ENCODE data around the gene MAD1L1. TPM values are rescaled to one million over a fixed set of nuclear protein-coding genes. Genes with fewer than 3 reads are reported as not detected.
A peak's percentile ranks its signal among the peaks of the same experiment; 100 is the strongest.

Gene MAD1L1
- total and polyA plus RNA-seq, 2 of the 8 experiments (the other 6 are each of a cell fraction or from before 2014, with no cell fraction given), result 40.4 to 44.6 TPM

GRCh38 chr7:2010101-2010500 lies 222.6 kb downstream of the MAD1L1 start:
- no peak overlapping the region for H3K4me2 ChIP-seq (ENCODE audit: insufficient read depth in 1 of 2, low read depth in 2 of 2, low read length in 2 of 2)
- no peak overlapping the region for H2BK20ac ChIP-seq (ENCODE audit: low read length)
- H3K23ac ChIP-seq (ENCODE audit: insufficient read length), result no peak overlapping the region
- H2AFZ ChIP-seq (ENCODE audit: low read length), result no peak overlapping the region
- H3K56ac ChIP-seq (replicated peaks; ENCODE audit: insufficient read length, low read depth, low read length), result no peak overlapping the region
- no peak for DNase-seq (ENCODE audit: low read depth in 1 of 2, low spot score in 2 of 2)
- H3K4me1 ChIP-seq (replicated peaks in 1 of 4; ENCODE audit: control insufficient read depth in 3 of 4, insufficient read depth in 4 of 4, low read length in 3 of 4), result no peaks in the 10 kb centered on the region; a peak in 2 of 7 replicates
- H4K20me1 ChIP-seq (replicated peaks in 1 of 2; ENCODE audit: control insufficient read depth in 1 of 2, insufficient read depth in 2 of 2, low read length in 2 of 2), result peaks cover 0 to 2% of the 10 kb centered on the region in 2 experiments
- no peak overlapping the region; the same call in 1 of the 2 replicates for H2BK5ac ChIP-seq (ENCODE audit: low read depth, low read length)
- H3K18ac ChIP-seq (ENCODE audit: extremely low read depth, low read length), result no peak overlapping the region
- no peak overlapping the region for H3K4me3 ChIP-seq (ENCODE audit: extremely low read depth in 1 of 4, insufficient read depth in 2 of 4, low read depth in 3 of 4, low read length in 4 of 4)
- no peak overlapping the region for H2BK12ac ChIP-seq (ENCODE audit: low read depth, low read length)
- ChIA-PET POLR2A (ENCODE audit: partially characterized antibody) (no interaction called here), CTCF (ENCODE audit: partially characterized antibody) (interaction anchor here (1.4 kb wide), 1 partner anchor 58 kb away, joined by 3 read pairs; no protein-coding TSS in a partner anchor)
- H2AK5ac ChIP-seq (ENCODE audit: low read depth, low read length), result no peak overlapping the region
- H3K79me2 ChIP-seq (ENCODE audit: control insufficient read depth in 1 of 2, insufficient read depth in 2 of 2, low read length in 2 of 2), result no peaks in the 10 kb centered on the region
- no peaks in the 10 kb centered on the region for H3K27me3 ChIP-seq (replicated peaks in 1 of 4; ENCODE audit: control insufficient read depth in 3 of 4, extremely low read depth in 1 of 4, insufficient read depth in 3 of 4, low read length in 3 of 4)
- no peak overlapping the region for H2BK15ac ChIP-seq (ENCODE audit: low read length)
- H4K8ac ChIP-seq (ENCODE audit: extremely low read depth, insufficient read depth, low read length), result peak overlapping the region; percentile 3; the same call in 1 of the 2 replicates
- no peak overlapping the region for H3K27ac ChIP-seq (ENCODE audit: low read depth, low read length)
- H3K4ac ChIP-seq (replicated peaks; ENCODE audit: insufficient read length, low read depth, low read length), result no peak overlapping the region
- H4K91ac ChIP-seq (replicated peaks; ENCODE audit: insufficient read length, low read length), result no peak overlapping the region
- no peak for FAIRE-seq
- H3K9ac ChIP-seq (replicated peaks in 1 of 4; ENCODE audit: extremely low read depth in 1 of 4, low read depth in 3 of 4, low read length in 3 of 4), result no peak overlapping the region
- no peaks in the 10 kb centered on the region for H3K23me2 ChIP-seq (ENCODE audit: low read depth, low read length)
- H3K14ac ChIP-seq (ENCODE audit: insufficient read length), result no peak overlapping the region
- no peaks in the 10 kb centered on the region for H3K9me3 ChIP-seq (ENCODE audit: insufficient read depth in 2 of 2, low read depth in 1 of 2, low read length in 1 of 2)
- H2BK120ac ChIP-seq (replicated peaks; ENCODE audit: low read depth, low read length), result no peak overlapping the region
- H3K79me1 ChIP-seq (ENCODE audit: low read depth, low read length), result peaks cover 7% of the 10 kb centered on the region
- H3K36me3 ChIP-seq (ENCODE audit: control insufficient read depth in 2 of 4, insufficient read depth in 4 of 4, low read length in 3 of 4), result no peaks in the 10 kb centered on the region; a peak in 1 of 8 replicates
- WGBS, 2 experiments (ENCODE audit: extremely low coverage in 1 of 2, insufficient coverage in 1 of 2, insufficient read length in 1 of 2, insufficient replicate concordance in 2 of 2, low coverage in 1 of 2, low lambda C conversion rate in 2 of 2, missing lambda C conversion rate in 1 of 2), result 89% methylated on average over 14 of the region's 17 CpGs; no CpG with 5 or more reads in 1 of the 2 experiments
- H4K5ac ChIP-seq (ENCODE audit: insufficient read length, low read depth, low read length), result no peak overlapping the region
- TF ChIP-seq RNF2 (IDR thresholded peaks at IDR 0.05; ENCODE audit: borderline replicate concordance, low read depth, low read length, missing control alignments, poor library complexity, severe bottlenecking) (no peak), SP1 (IDR thresholded peaks at IDR 0.05; ENCODE audit: low read depth, low read length) (no peak), PHF8 (conservative IDR thresholded peaks at IDR 0.05; ENCODE audit: low read depth, low read length) (no peak), CTCF (IDR thresholded peaks at IDR 0.05; ENCODE audit: control extremely low read depth in 1 of 3, insufficient read depth in 1 of 3, low read depth in 1 of 3, low read length in 3 of 3) (no peak), KDM4A (IDR thresholded peaks at IDR 0.05; ENCODE audit: low read depth, low read length, severe bottlenecking) (no peak), CREB1 (IDR thresholded peaks at IDR 0.05) (no peak), MAX (IDR thresholded peaks at IDR 0.05) (no peak), CHD2 (IDR thresholded peaks at IDR 0.05; ENCODE audit: low read length) (no peak), SAP30 (IDR thresholded peaks at IDR 0.05; ENCODE audit: insufficient read depth, insufficient replicate concordance, low read length) (no peak), KDM1A (IDR thresholded peaks at IDR 0.05; ENCODE audit: borderline replicate concordance, low read length) (no peak)
